ENCODE data around the gene ASAP2. TPM values are rescaled to one million over a fixed set of nuclear protein-coding genes. Genes with fewer than 3 reads are reported as not detected.

The ASAP2 gene
- total and polyA plus RNA-seq, 9 of the 15 experiments (the other 6 are each of a cell fraction or from before 2014, with no cell fraction given) = 0.06 to 4.3 (median 3.1) TPM

DNA sequence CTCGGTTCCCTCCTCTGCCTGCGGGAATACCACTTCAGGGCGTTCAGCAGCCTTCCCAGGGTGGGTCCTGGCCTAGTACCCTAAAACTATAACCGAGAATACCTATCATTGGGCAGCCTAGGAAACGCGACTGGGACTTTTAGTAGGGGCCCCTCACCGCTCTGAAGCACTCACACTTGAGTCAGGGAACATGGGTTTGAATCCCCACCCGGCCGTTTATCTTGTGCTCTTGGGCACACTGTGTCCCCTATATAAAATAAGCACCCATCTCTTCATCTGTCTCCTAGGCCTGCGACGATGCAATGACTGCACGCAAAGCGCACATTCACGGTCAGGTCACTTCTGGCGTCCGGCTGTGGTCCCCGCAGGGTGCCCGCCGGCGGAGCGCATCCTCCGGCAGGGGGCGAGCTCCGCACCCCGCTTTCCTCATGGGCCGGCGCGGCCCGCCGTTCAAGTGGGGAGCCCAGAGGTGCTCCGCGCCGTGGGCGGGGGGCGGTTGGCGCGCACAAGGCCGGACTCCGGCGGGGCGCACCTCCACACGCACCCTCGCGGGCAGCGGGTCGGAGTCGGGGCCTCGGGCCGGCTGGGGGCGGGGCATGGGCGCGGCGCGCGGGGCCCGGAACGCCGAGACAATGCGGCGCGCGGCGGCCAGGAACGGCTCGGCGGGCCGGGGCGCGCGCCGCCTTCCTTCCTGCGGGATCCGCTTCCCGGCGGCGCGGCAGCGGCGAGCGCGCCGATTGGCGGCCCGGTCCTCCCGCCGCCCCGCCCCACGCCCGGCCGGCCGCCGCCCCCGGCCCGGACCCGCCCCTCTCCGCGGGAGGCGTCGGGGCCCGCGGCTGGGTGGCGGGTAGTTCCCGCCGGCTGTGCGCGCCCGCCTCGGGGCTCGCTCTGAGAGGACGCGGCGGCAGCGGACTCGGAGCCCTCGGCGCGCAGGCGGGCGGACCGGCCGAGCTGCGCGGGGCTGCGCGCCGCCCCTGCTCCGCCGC, at the start of gene ASAP2 (continued):
- TF ChIP-seq, protein P1, sequence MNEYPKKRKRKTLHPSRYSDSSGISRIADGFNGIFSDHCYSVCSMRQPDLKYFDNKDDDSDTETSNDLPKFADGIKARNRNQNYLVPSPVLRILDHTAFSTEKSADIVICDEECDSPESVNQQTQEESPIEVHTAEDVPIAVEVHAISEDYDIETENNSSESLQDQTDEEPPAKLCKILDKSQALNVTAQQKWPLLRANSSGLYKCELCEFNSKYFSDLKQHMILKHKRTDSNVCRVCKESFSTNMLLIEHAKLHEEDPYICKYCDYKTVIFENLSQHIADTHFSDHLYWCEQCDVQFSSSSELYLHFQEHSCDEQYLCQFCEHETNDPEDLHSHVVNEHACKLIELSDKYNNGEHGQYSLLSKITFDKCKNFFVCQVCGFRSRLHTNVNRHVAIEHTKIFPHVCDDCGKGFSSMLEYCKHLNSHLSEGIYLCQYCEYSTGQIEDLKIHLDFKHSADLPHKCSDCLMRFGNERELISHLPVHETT (CRISPR knock-in tag; conservative IDR thresholded peaks at IDR 0.05 in 1 of 2, IDR thresholded peaks at IDR 0.05 in 1 of 2) = peak in 1 of 2 experiments; percentile 95; a peak in 2 of 4 replicates
- TF ChIP-seq ZNF24 (IDR thresholded peaks at IDR 0.05) = peak; percentile 70; the same call in 1 of the 2 replicates
- no peak for TF ChIP-seq ZNF165 (CRISPR knock-in tag; IDR thresholded peaks at IDR 0.05; ENCODE audit: borderline replicate concordance)
- TF ChIP-seq RAD21 (CRISPR knock-in tag; conservative IDR thresholded peaks at IDR 0.05 in 1 of 2, IDR thresholded peaks at IDR 0.05 in 1 of 2) = peak; percentile 64 to 75
- peak; percentile 87; the same call in 1 of the 2 replicates for TF ChIP-seq GATAD2B (IDR thresholded peaks at IDR 0.05; ENCODE audit: borderline replicate concordance)
- TF ChIP-seq, protein P2, sequence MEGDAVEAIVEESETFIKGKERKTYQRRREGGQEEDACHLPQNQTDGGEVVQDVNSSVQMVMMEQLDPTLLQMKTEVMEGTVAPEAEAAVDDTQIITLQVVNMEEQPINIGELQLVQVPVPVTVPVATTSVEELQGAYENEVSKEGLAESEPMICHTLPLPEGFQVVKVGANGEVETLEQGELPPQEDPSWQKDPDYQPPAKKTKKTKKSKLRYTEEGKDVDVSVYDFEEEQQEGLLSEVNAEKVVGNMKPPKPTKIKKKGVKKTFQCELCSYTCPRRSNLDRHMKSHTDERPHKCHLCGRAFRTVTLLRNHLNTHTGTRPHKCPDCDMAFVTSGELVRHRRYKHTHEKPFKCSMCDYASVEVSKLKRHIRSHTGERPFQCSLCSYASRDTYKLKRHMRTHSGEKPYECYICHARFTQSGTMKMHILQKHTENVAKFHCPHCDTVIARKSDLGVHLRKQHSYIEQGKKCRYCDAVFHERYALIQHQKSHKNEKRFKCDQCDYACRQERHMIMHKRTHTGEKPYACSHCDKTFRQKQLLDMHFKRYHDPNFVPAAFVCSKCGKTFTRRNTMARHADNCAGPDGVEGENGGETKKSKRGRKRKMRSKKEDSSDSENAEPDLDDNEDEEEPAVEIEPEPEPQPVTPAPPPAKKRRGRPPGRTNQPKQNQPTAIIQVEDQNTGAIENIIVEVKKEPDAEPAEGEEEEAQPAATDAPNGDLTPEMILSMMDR (IDR thresholded peaks at IDR 0.05 in 2 of 3, conservative IDR thresholded peaks at IDR 0.05 in 1 of 3; ENCODE audit: insufficient read depth in 2 of 3, low read depth in 1 of 3, low read length in 3 of 3) = peak; percentile 76 to 80 (median 80)
- 0 out of 2 replicates have a peak, but pooled peaks have one; percentile 51 for TF ChIP-seq E2F3 (CRISPR knock-in tag; IDR thresholded peaks at IDR 0.05)
- TF ChIP-seq XRCC4 (IDR thresholded peaks at IDR 0.05; ENCODE audit: extremely low read depth, insufficient read depth, insufficient read length) = no peak
- no peak for TF ChIP-seq NR2F6 (CRISPR knock-in tag; IDR thresholded peaks at IDR 0.05)
- peak; percentile 60; the same call in 1 of the 2 replicates for TF ChIP-seq GABPB1 (CRISPR knock-in tag; IDR thresholded peaks at IDR 0.05)
- TF ChIP-seq STAT5A (IDR thresholded peaks at IDR 0.05; ENCODE audit: borderline replicate concordance, low read length) = no peak
- no peak for TF ChIP-seq BCL6 (CRISPR knock-in tag; IDR thresholded peaks at IDR 0.05)
- TF ChIP-seq ETV5 (CRISPR knock-in tag; IDR thresholded peaks at IDR 0.05; ENCODE audit: low read depth) = peak; percentile 52; the same call in 1 of the 2 replicates
- peak; percentile 90 for TF ChIP-seq RB1 (IDR thresholded peaks at IDR 0.05; ENCODE audit: low read depth)
- TF ChIP-seq HCFC1 (IDR thresholded peaks at IDR 0.05; ENCODE audit: low read depth, low read length) = peak; percentile 41
- TF ChIP-seq, protein P3, sequence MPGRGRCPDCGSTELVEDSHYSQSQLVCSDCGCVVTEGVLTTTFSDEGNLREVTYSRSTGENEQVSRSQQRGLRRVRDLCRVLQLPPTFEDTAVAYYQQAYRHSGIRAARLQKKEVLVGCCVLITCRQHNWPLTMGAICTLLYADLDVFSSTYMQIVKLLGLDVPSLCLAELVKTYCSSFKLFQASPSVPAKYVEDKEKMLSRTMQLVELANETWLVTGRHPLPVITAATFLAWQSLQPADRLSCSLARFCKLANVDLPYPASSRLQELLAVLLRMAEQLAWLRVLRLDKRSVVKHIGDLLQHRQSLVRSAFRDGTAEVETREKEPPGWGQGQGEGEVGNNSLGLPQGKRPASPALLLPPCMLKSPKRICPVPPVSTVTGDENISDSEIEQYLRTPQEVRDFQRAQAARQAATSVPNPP (IDR thresholded peaks at IDR 0.05; ENCODE audit: borderline replicate concordance, insufficient read depth, insufficient read length) = no peak
- no peak for TF ChIP-seq ZNF212 (CRISPR knock-in tag; IDR thresholded peaks at IDR 0.05)
- peak; percentile 80 for TF ChIP-seq HNRNPLL (IDR thresholded peaks at IDR 0.05; ENCODE audit: low read depth, low read length, poor library complexity, severe bottlenecking)
- TF ChIP-seq, protein P4, sequence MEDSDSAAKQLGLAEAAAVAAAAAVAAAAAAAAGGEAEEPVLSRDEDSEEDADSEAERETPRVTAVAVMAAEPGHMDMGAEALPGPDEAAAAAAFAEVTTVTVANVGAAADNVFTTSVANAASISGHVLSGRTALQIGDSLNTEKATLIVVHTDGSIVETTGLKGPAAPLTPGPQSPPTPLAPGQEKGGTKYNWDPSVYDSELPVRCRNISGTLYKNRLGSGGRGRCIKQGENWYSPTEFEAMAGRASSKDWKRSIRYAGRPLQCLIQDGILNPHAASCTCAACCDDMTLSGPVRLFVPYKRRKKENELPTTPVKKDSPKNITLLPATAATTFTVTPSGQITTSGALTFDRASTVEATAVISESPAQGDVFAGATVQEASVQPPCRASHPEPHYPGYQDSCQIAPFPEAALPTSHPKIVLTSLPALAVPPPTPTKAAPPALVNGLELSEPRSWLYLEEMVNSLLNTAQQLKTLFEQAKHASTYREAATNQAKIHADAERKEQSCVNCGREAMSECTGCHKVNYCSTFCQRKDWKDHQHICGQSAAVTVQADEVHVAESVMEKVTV (CRISPR knock-in tag; IDR thresholded peaks at IDR 0.05) = peak; percentile 48; the same call in 1 of the 2 replicates
